Measurements from ENCODE around the gene SCO1. TPM values are rescaled to one million over a fixed set of nuclear protein-coding genes. Genes with fewer than 3 reads are reported as not detected.

Gene SCO1
- total RNA-seq, 2 donors from 2014 or later = 43.3 to 43.9 TPM

- no peaks in the 10 kb centered on the region for H3K4me1 ChIP-seq (ENCODE audit: control insufficient read depth, insufficient read depth, low read length)
- no peak for TF ChIP-seq CTCF (conservative IDR thresholded peaks at IDR 0.05)
- 90 to 92% methylated on average over 6 to 8 of the region's 8 CpGs for WGBS, 2 experiments (ENCODE audit: insufficient coverage in 1 of 2, insufficient read length in 1 of 2)
- Mint-ChIP-seq H3K27me3 (ENCODE audit: insufficient read depth) (peaks cover 8% of the 10 kb centered on the region), H3K4me1 (peaks cover 1% of the 10 kb centered on the region), H3K9me3 (no peaks in the 10 kb centered on the region), H3K36me3 (ENCODE audit: low read depth) (no peaks in the 10 kb centered on the region), H3K4me3 (no peak overlapping the region), H3K27ac (no peak overlapping the region)
- H3K9me3 ChIP-seq (ENCODE audit: control insufficient read depth, low read length) = no peaks in the 10 kb centered on the region
- H3K27me3 ChIP-seq (ENCODE audit: control insufficient read depth, insufficient read depth, low read length, poor library complexity, severe bottlenecking) = no peaks in the 10 kb centered on the region
- H3K4me3 ChIP-seq (ENCODE audit: low read length) = no peak overlapping the region
- peak; percentile 17 for DNase-seq
- no peak overlapping the region for H3K27ac ChIP-seq (ENCODE audit: low read depth, low read length)
- no peak overlapping the region for H3K9ac ChIP-seq (ENCODE audit: extremely low read depth, low read length, poor library complexity, severe bottlenecking)
- H3K36me3 ChIP-seq (ENCODE audit: control insufficient read depth, insufficient read depth, low read length) = no peaks in the 10 kb centered on the region
Measured at GRCh38 chr17:10743316-10744009, 46.1 kb upstream of the SCO1 start.

DNA sequence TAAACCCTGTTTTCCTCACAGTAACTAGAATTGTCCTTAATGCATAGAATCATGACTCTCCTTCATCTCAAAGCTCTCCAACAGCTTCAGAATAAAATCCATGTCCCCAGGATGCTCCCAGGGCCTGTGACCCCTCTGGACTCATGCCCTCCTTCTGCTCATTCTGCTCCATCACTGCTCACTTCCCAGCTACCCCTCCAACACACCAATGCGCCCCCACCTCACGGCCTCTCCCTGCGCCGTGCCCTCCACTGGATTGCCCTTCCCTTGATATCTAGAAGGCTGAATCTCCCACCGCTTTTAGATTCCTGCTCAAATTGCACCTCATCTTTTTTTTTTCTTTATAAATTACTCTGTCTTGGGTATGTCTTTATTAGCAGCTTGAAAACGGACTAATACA, 45.1 kb upstream of the SCO1 start:
- Histone ChIP-seq H3K9ac (ENCODE audit: extremely low read depth, low read length, poor library complexity, severe bottlenecking) (no peak overlapping the region), H3K4me1 (ENCODE audit: control insufficient read depth, insufficient read depth, low read length) (no peaks in the 10 kb centered on the region), H3K27me3 (ENCODE audit: control insufficient read depth, insufficient read depth, low read length, poor library complexity, severe bottlenecking) (no peaks in the 10 kb centered on the region), H3K36me3 (ENCODE audit: control insufficient read depth, insufficient read depth, low read length) (no peaks in the 10 kb centered on the region), H3K4me3 (ENCODE audit: low read length) (no peak overlapping the region), H3K27ac (ENCODE audit: low read depth, low read length) (no peak overlapping the region), H3K9me3 (ENCODE audit: control insufficient read depth, low read length) (no peaks in the 10 kb centered on the region)
- Mint-ChIP-seq H3K4me3 (no peak overlapping the region), H3K27me3 (ENCODE audit: insufficient read depth) (peaks cover 6% of the 10 kb centered on the region), H3K4me1 (no peaks in the 10 kb centered on the region), H3K27ac (no peak overlapping the region), H3K36me3 (ENCODE audit: low read depth) (no peaks in the 10 kb centered on the region), H3K9me3 (no peaks in the 10 kb centered on the region)
- no peak for TF ChIP-seq CTCF (conservative IDR thresholded peaks at IDR 0.05)
- no peak for DNase-seq
- 87 to 100% methylated on average over 4 to 6 of the region's 6 CpGs for WGBS, 2 experiments (ENCODE audit: insufficient coverage in 1 of 2, insufficient read length in 1 of 2)

GRCh38 chr17:10741416-10742135, 44.2 kb upstream of the SCO1 start:
- Mint-ChIP-seq H3K4me1 (peaks cover 2% of the 10 kb centered on the region), H3K36me3 (ENCODE audit: low read depth) (no peaks in the 10 kb centered on the region), H3K27me3 (ENCODE audit: insufficient read depth) (peaks cover 4% of the 10 kb centered on the region), H3K9me3 (no peaks in the 10 kb centered on the region), H3K4me3 (no peak overlapping the region), H3K27ac (no peak overlapping the region)
- no peak overlapping the region for H3K4me3 ChIP-seq (ENCODE audit: low read length)
- H3K4me1 ChIP-seq (ENCODE audit: control insufficient read depth, insufficient read depth, low read length) = no peaks in the 10 kb centered on the region
- H3K9ac ChIP-seq (ENCODE audit: extremely low read depth, low read length, poor library complexity, severe bottlenecking) = no peak overlapping the region
- WGBS, 2 experiments (ENCODE audit: insufficient coverage in 1 of 2, insufficient read length in 1 of 2) = 86 to 92% methylated on average over 4 to 10 of the region's 10 CpGs
- no peak for DNase-seq
- H3K9me3 ChIP-seq (ENCODE audit: control insufficient read depth, low read length) = no peaks in the 10 kb centered on the region
- no peaks in the 10 kb centered on the region for H3K27me3 ChIP-seq (ENCODE audit: control insufficient read depth, insufficient read depth, low read length, poor library complexity, severe bottlenecking)
- H3K36me3 ChIP-seq (ENCODE audit: control insufficient read depth, insufficient read depth, low read length) = no peaks in the 10 kb centered on the region
- H3K27ac ChIP-seq (ENCODE audit: low read depth, low read length) = no peak overlapping the region
- no peak for TF ChIP-seq CTCF (conservative IDR thresholded peaks at IDR 0.05)
